ENCODE measurements around the gene MPHOSPH9.

GRCh38 chr12:123278101-123278627 lies 45.2 kb upstream of the MPHOSPH9 start:
- no peak for TF ChIP-seq POLR2A (IDR thresholded peaks at IDR 0.05)
- TF ChIP-seq, protein P1, sequence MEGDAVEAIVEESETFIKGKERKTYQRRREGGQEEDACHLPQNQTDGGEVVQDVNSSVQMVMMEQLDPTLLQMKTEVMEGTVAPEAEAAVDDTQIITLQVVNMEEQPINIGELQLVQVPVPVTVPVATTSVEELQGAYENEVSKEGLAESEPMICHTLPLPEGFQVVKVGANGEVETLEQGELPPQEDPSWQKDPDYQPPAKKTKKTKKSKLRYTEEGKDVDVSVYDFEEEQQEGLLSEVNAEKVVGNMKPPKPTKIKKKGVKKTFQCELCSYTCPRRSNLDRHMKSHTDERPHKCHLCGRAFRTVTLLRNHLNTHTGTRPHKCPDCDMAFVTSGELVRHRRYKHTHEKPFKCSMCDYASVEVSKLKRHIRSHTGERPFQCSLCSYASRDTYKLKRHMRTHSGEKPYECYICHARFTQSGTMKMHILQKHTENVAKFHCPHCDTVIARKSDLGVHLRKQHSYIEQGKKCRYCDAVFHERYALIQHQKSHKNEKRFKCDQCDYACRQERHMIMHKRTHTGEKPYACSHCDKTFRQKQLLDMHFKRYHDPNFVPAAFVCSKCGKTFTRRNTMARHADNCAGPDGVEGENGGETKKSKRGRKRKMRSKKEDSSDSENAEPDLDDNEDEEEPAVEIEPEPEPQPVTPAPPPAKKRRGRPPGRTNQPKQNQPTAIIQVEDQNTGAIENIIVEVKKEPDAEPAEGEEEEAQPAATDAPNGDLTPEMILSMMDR (IDR thresholded peaks at IDR 0.05) = no peak
